Caco-2 (cell line): ENCODE measurements around the gene FGD1. TPM values are rescaled to one million over a fixed set of nuclear protein-coding genes. Genes with fewer than 3 reads are reported as not detected.

Experiments used
- BruUV-seq: library from RNA; stranded (reverse); fragments of 400-500 nt; replicated peaks from 2 replicates; lab custom pipeline; 2021; lab: Mats Ljungman, UMichigan
- CTCF ChIA-PET: fragments of 300-600 bp; sonication (Branson Sonifier 250); formaldehyde crosslinking; loops from one replicate; lab custom pipeline; 2022; ENCODE audit warnings: antibody characterized with exemption; lab: Charles Lee
- POLR2A ChIA-PET: fragments of 300-600 bp; sonication (Branson Sonifier 250); formaldehyde crosslinking; loops from one replicate; lab custom pipeline; 2022; ENCODE audit warnings: antibody characterized with exemption; lab: Charles Lee
- DNase-seq, 2 experiments: peaks; one replicate each; pipeline versions ENCODE4 v3.0.0 to v3.0.0-alpha.2; 2020 to 2022
- H3K27me3 ChIP-seq: replicated peaks from 2 replicates; pipeline ENCODE4 v1.6.0; 2011; ENCODE audit warnings: low read length; ENCODE audit not compliant: control insufficient read depth, insufficient read depth
- H3K36me3 ChIP-seq: 2 replicates; pipeline ENCODE4 v1.5.1; 2011; ENCODE audit warnings: low read length; ENCODE audit not compliant: control insufficient read depth, insufficient read depth
- H3K4me1 ChIP-seq: fragments of 250-450 bp; sonication (Bioruptor Pico); 2 replicates; pipeline ENCODE4 v1.5.1; 2020; ENCODE audit warnings: mild to moderate bottlenecking
- H3K4me3 ChIP-seq: 2 replicates; pipeline ENCODE4 v1.5.1; 2011; ENCODE audit warnings: low read depth, mild to moderate bottlenecking, control low read depth, low read length
- H3K9me3 ChIP-seq: fragments of 250-450 bp; sonication (Bioruptor Pico); 2 replicates; pipeline ENCODE4 v1.5.1; 2020; ENCODE audit warnings: mild to moderate bottlenecking, moderate library complexity
- H3K27ac Mint-ChIP-seq: one replicate; pipeline ENCODE4 v1.8.0; 2022; ENCODE audit warnings: mixed read lengths; ENCODE audit not compliant: unreplicated experiment
- H3K27me3 Mint-ChIP-seq: one replicate; pipeline ENCODE4 v1.8.0; 2022; ENCODE audit warnings: mixed read lengths; ENCODE audit not compliant: insufficient read depth, unreplicated experiment
- H3K36me3 Mint-ChIP-seq: one replicate; pipeline ENCODE4 v1.8.0; 2022; ENCODE audit warnings: mild to moderate bottlenecking, mixed read lengths; ENCODE audit not compliant: insufficient read depth, unreplicated experiment
- H3K4me1 Mint-ChIP-seq: one replicate; pipeline ENCODE4 v1.8.0; 2022; ENCODE audit warnings: low read depth, mixed read lengths; ENCODE audit not compliant: unreplicated experiment
- H3K4me3 Mint-ChIP-seq: one replicate; pipeline ENCODE4 v1.8.0; 2022; ENCODE audit warnings: mild to moderate bottlenecking, moderate library complexity, mixed read lengths; ENCODE audit not compliant: unreplicated experiment
- H3K9me3 Mint-ChIP-seq: one replicate; pipeline ENCODE4 v1.8.0; 2022; ENCODE audit warnings: mixed read lengths; ENCODE audit not compliant: unreplicated experiment
- CTCF ChIP-seq, 2 experiments: fragments of 200-600 bp in 1 of 2; IDR thresholded peaks; 1 replicate in 1 of 2; 2 replicates in 1 of 2; pipeline versions ENCODE4 v1.5.1 to v1.8.0; 2011 to 2022; ENCODE audit warnings: antibody characterized with exemption in 1 of 2, control low read depth in 1 of 2, inconsistent platforms in 1 of 2, low read depth in 1 of 2, low read length in 1 of 2, mild to moderate bottlenecking in 1 of 2, moderate library complexity in 1 of 2; ENCODE audit not compliant: insufficient read depth in 1 of 2, severe bottlenecking in 1 of 2, unreplicated experiment in 1 of 2
- intact Hi-C: fragments of 100-400 bp; cut with micrococcal nuclease; formaldehyde crosslinking; loops from one replicate; pipeline ENCODE4 v1.10.0; 2022; ENCODE audit not compliant: unreplicated experiment
- total RNA-seq: library from RNA; stranded (reverse); gene quantifications from 2 replicates; pipeline ENCODE4 v1.2.3, GENCODE V29; 2022

The FGD1 gene
- total RNA-seq, 1 experiment from 2014 or later: 4.2 TPM

DNA sequence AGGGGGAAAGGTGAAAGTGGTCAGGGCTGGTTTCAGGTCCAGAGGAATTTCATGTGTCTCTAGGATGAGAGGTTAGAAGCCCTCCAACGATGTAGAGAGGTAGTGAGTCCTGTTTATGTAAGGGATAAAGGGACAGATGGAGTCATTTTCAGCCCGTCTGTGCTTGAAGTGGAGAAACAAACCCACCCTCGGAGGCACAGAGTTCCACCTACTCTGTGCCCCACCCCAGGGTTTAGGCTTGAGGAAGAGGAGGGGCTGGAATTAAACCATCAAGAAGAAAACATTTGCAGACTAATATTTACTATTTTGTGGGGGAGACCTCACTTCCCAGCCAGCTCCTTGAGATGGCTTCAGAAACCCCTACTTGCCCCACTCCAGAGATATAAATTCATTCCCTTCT lies 33.1 kb upstream of the FGD1 start:
- no peaks in the 10 kb centered on the region; the same call in 1 of the 2 replicates for H3K36me3 ChIP-seq
- no peaks in the 10 kb centered on the region for H3K27me3 ChIP-seq
- intact Hi-C loops: no loop called here
- BruUV-seq: no TSS peak
- peaks cover 19% of the 10 kb centered on the region for H3K36me3 Mint-ChIP-seq
- no peak for TF ChIP-seq CTCF (IDR thresholded peaks at IDR 0.05; ENCODE audit: insufficient read depth in 1 of 2, low read depth in 1 of 2, low read length in 1 of 2, severe bottlenecking in 1 of 2, unreplicated experiment in 1 of 2)
- CTCF ChIA-PET: no interaction called here
- H3K9me3 Mint-ChIP-seq: no peaks in the 10 kb centered on the region
- H3K4me1 Mint-ChIP-seq: peaks cover 7% of the 10 kb centered on the region
- H3K4me3 Mint-ChIP-seq: peak overlapping the region; percentile 83
- POLR2A ChIA-PET: interaction anchor here (0.5 to 1.5 kb wide), 4 partner anchors 16 to 471 kb away, joined by 3 to 10 read pairs (median 4); partner anchors contain the start of genes APEX2 and TSR2
- H3K9me3 ChIP-seq: no peaks in the 10 kb centered on the region
- H3K4me1 ChIP-seq: no peaks in the 10 kb centered on the region
- no peaks in the 10 kb centered on the region for H3K27me3 Mint-ChIP-seq
- peak overlapping the region; percentile 95 for H3K27ac Mint-ChIP-seq
- DNase-seq: peak in 1 of 2 experiments; percentile 2
- peak overlapping the region; percentile 56 for H3K4me3 ChIP-seq

DNA sequence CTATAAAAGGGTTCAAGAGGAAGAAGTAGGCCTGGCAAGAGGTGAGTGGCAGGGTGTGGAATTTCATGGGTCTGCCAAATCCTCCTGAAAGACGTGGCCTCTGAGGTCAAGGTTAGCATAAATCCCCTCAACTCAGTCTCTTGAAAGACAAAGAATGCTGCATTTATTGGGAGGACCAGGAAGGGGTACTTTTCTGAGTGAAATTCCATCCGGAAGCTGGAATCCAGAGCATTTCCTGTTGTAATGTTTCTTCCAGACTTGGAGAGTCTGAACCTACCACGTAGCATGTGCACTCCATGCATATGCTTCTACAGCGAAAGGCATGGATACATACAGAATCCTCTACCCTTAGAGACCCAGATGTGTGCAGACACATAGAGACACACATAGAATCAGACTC lies 13.4 kb upstream of the FGD1 start:
- no peak overlapping the region for H3K27ac Mint-ChIP-seq
- no peak for TF ChIP-seq CTCF (IDR thresholded peaks at IDR 0.05; ENCODE audit: insufficient read depth in 1 of 2, low read depth in 1 of 2, low read length in 1 of 2, severe bottlenecking in 1 of 2, unreplicated experiment in 1 of 2)
- no peaks in the 10 kb centered on the region for H3K4me1 ChIP-seq
- ChIA-PET POLR2A (no interaction called here), CTCF (no interaction called here)
- no peak overlapping the region for H3K4me3 Mint-ChIP-seq
- H3K4me3 ChIP-seq: no peak overlapping the region
- intact Hi-C loops: no loop called here
- BruUV-seq: no TSS peak
- H3K9me3 Mint-ChIP-seq: peaks cover 9% of the 10 kb centered on the region
- H3K9me3 ChIP-seq: no peaks in the 10 kb centered on the region
- H3K36me3 ChIP-seq: no peaks in the 10 kb centered on the region
- H3K36me3 Mint-ChIP-seq: no peaks in the 10 kb centered on the region
- H3K27me3 ChIP-seq: no peaks in the 10 kb centered on the region
- DNase-seq: no peak
- no peaks in the 10 kb centered on the region for H3K4me1 Mint-ChIP-seq
- peaks cover 6% of the 10 kb centered on the region for H3K27me3 Mint-ChIP-seq

GRCh38 chrX:54496936-54497335 lies 902 bp upstream of the FGD1 start:
- H3K27me3 Mint-ChIP-seq: peaks cover 5% of the 10 kb centered on the region
- H3K9me3 ChIP-seq: no peaks in the 10 kb centered on the region
- intact Hi-C loops: no loop called here
- H3K27ac Mint-ChIP-seq: peak overlapping the region; percentile 16
- no TSS peak for BruUV-seq
- H3K9me3 Mint-ChIP-seq: no peaks in the 10 kb centered on the region
- peaks cover 13% of the 10 kb centered on the region for H3K4me1 Mint-ChIP-seq
- H3K4me1 ChIP-seq: no peaks in the 10 kb centered on the region
- ChIA-PET POLR2A (no interaction called here), CTCF (no interaction called here)
- no peaks in the 10 kb centered on the region for H3K27me3 ChIP-seq
- no peak overlapping the region for H3K4me3 ChIP-seq
- TF ChIP-seq CTCF (IDR thresholded peaks at IDR 0.05; ENCODE audit: insufficient read depth in 1 of 2, low read depth in 1 of 2, low read length in 1 of 2, severe bottlenecking in 1 of 2, unreplicated experiment in 1 of 2): no peak
- no peaks in the 10 kb centered on the region for H3K36me3 Mint-ChIP-seq
- no peaks in the 10 kb centered on the region for H3K36me3 ChIP-seq
- no peak for DNase-seq
- H3K4me3 Mint-ChIP-seq: peak overlapping the region; percentile 76
